Aorta (tissue), 5 donors: ENCODE results near the gene PSMD14. TPM values are rescaled to one million over a fixed set of nuclear protein-coding genes. Genes with fewer than 3 reads are reported as not detected.

Experiments used
- ATAC-seq: fragments of 200-7000 bp; cut with Tn5 transposase; one replicate; pipeline ENCODE4 v1.9.1; 2022; ENCODE audit warnings: moderate library complexity; ENCODE audit not compliant: low FRiP score
- DNase-seq, 2 donors: peaks; one replicate each; pipeline ENCODE4 v3.0.0-alpha.2; 2020
- H3K27ac ChIP-seq, 2 donors: one replicate each; pipeline ENCODE4 v1.5.1; 2013; ENCODE audit warnings: low read length in 2 of 2, mild to moderate bottlenecking in 2 of 2, moderate library complexity in 2 of 2, control low read depth in 1 of 2, inconsistent platforms in 1 of 2, low read depth in 1 of 2
- H3K27me3 ChIP-seq, 2 donors: one replicate each; pipeline ENCODE4 v1.6.1; 2013; ENCODE audit warnings: control low read depth in 1 of 2, low read length in 1 of 2, mild to moderate bottlenecking in 1 of 2, moderate library complexity in 1 of 2; ENCODE audit not compliant: insufficient read depth in 2 of 2, control insufficient read depth in 1 of 2
- H3K36me3 ChIP-seq, 2 donors: one replicate each; pipeline ENCODE4 v1.6.1; 2013; ENCODE audit warnings: control low read depth in 1 of 2, low read length in 1 of 2, mild to moderate bottlenecking in 1 of 2; ENCODE audit not compliant: insufficient read depth in 2 of 2, control insufficient read depth in 1 of 2
- H3K4me1 ChIP-seq, 2 donors: one replicate each; pipeline ENCODE4 v1.6.1; 2013; ENCODE audit warnings: low read length in 2 of 2, control low read depth in 1 of 2, mild to moderate bottlenecking in 1 of 2, moderate library complexity in 1 of 2; ENCODE audit not compliant: insufficient read depth in 2 of 2, control insufficient read depth in 1 of 2
- H3K4me3 ChIP-seq, 2 donors: one replicate each; pipeline ENCODE4 v1.5.1; 2013; ENCODE audit warnings: low read length in 2 of 2, control low read depth in 1 of 2, mild to moderate bottlenecking in 1 of 2
- H3K9me3 ChIP-seq: one replicate; pipeline ENCODE4 v1.6.1; 2013; ENCODE audit warnings: mild to moderate bottlenecking, low read length; ENCODE audit not compliant: control insufficient read depth
- WGBS, 2 donors: extraction: QIAGEN DNeasy Blood & Tissue Kit; methylation state at CpG; one replicate each; pipeline ENCODE4 v1.1.7; 2013; 5-methylcytosine and 5-hydroxymethylcytosine counted together
- intact Hi-C, 2 donors: fragments of 100-400 bp; cut with DNase I; formaldehyde crosslinking; loops; one replicate each; pipeline versions ENCODE4 v1.14.2 to v1.15.0; 2022
- polyA plus RNA-seq, 2 donors: library from polyadenylated mRNA; stranded (reverse); fragments of 200-250 nt; gene quantifications; one replicate each; pipeline ENCODE4 v1.2.3, GENCODE V29; 2013
- total RNA-seq, 2 donors: library from RNA; stranded (reverse); fragmentation: NEBNext Ultra II Directional; extraction: Animal tissue kit (Norgen Biotek cat#: 25700); gene quantifications; one replicate each; pipeline ENCODE4 v1.2.1, GENCODE V29; 2021
- donor health status: healthy with polysubstance abuse.
- donor health status: Bipolar disorder and iron deficiency.
- donor health status: DM: no; HTN: no; CAD: no.
- donor health status: DM: no; HTN: no; CAD: no.
- donor health status: DM: yes; HTN: yes; CAD: no.

Gene PSMD14
- total and polyA plus RNA-seq, 4 donors = 21.0 to 47.7 (median 29.4) TPM

DNA sequence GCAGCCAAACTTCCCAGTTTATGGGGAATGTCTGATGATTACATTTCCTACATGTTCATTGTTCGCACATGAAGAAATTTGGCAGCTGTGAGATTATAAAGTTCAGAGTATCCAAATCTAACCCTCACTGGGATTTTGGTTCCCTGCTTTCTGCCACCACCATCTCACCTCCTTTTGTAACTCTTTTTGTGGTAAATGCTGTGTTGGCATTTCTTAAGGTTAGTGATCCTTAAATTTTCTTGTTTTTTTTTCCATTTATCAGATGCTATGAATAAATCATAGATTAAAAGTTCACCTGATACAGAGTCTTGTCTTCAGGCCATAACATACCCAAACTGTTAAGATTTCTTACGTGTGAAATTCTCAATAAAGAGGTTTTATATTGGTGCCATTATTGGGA lies 99.4 kb downstream of the PSMD14 start:
- WGBS, 2 donors = 94 to 97% methylated on average over 2 of the region's 2 CpGs
- DNase-seq (no peak), ATAC-seq (no peak)
- intact Hi-C loops = no loop called here
- Histone ChIP-seq H3K27me3 (no peaks in the 10 kb centered on the region), H3K4me3 (no peak overlapping the region), H3K4me1 (no peaks in the 10 kb centered on the region), H3K9me3 (no peaks in the 10 kb centered on the region), H3K36me3 (no peaks in the 10 kb centered on the region), H3K27ac (no peak overlapping the region)

DNA sequence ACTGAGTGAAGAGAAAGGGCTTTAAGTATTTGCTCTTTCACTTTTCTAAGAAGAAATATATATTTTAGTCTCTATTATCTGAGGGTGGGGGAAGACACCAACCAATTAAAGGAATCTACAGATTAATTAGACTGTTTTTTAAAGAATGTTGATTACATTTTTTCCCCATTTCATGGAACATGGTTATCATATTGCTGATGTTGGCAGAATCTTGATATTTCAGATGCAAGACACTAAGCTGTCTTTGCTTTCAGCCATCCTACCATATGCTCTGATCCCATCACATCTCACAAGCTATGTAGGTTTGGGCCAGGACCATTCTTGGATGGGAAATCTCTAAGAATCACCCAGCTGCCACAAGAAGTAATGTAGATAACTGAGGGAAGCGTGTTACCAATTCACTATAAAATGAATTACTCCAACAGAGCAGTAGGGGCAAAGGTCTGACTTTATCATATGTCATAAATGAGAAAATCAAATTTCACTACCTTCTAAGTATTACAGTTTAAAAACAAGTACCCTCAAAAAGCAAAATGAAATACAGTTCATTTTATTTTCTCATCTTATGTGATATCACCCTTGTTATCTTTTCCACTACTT lies 101.2 kb downstream of the PSMD14 start:
- Histone ChIP-seq H3K27ac (no peak overlapping the region), H3K4me3 (no peak overlapping the region), H3K4me1 (no peaks in the 10 kb centered on the region), H3K27me3 (no peaks in the 10 kb centered on the region), H3K36me3 (no peaks in the 10 kb centered on the region), H3K9me3 (no peaks in the 10 kb centered on the region)
- ATAC-seq (no peak), DNase-seq (no peak)
- intact Hi-C loops = no loop called here
- 92 to 96% methylated on average over 1 of the region's 1 CpG for WGBS, 2 donors

DNA sequence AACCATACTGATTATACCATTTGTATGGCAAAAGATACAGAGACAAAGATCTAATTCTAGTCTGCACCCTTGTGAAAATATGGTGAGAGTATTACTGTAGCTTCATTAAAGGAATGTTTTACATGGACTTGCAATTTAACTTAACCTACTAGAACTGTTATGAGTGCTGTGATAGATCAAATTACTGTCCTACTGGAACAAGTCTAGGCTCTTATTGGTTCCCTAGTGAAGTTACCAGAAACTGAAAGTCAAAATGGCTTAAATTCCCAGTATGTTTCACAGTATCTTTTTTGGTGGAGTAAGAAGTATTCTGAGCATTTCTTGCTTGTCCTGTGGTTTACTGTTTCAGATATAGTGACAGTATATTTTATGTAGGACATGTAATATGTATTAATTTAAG lies 104.1 kb downstream of the PSMD14 start:
- no peak overlapping the region for H3K4me3 ChIP-seq
- no peaks in the 10 kb centered on the region for H3K27me3 ChIP-seq
- H3K9me3 ChIP-seq = no peaks in the 10 kb centered on the region
- DNase-seq (no peak), ATAC-seq (no peak)
- intact Hi-C loops = no loop called here
- no peaks in the 10 kb centered on the region for H3K36me3 ChIP-seq
- H3K27ac ChIP-seq = no peak overlapping the region
- H3K4me1 ChIP-seq = no peaks in the 10 kb centered on the region

DNA sequence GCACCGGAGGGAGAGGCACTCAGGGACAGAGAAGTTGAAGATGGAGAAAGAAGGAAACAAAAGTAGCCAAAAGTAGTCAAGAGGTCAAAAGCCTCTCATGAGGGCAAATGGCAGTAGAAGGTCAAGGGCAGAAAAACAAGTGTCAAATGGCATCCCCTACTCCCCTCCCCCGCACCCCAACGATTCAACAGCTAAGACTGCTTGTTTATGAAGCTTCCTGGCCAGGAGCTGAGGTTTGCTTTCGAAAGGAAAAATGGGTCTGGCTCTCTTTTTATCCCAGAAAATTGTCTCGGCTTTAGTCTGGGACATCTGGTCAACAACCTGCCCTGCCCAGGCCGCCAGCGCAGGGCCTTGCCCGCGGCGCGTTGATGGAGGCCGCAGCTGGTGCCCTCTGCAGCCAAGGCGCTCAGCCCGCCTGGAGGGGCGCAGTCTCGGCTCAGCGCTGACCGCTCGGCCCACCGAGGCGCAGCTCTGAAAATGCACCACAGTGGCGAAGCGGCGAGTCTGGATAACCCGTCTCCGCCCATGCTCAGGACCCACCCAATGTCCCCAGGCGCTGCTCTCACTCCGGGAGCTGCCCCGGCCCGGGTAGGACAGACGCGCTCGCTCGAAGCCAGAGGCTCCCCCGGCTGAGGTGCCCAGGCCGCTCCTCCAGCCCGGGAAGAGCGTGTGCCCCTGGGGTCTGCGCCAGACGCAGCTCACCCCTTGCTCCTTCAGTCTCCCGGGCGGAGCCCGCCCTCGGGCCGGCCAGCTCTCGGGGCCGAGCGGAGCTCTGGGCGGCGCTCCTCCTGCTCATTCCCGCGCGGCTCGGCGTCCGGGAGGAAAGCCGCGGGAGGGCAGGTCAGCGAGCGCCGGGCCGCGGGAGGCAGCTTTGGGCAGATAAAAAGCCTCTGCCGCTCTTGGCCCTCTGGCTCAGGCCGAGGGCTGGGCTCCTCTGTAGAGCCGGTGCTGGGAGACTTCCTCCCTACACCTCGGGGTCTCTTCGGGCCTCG lies 106.1 kb downstream of the PSMD14 start:
- WGBS, 2 donors = 7 to 8% methylated on average over 69 of the region's 69 CpGs
- peak; percentile 53 to 79 for DNase-seq

DNA sequence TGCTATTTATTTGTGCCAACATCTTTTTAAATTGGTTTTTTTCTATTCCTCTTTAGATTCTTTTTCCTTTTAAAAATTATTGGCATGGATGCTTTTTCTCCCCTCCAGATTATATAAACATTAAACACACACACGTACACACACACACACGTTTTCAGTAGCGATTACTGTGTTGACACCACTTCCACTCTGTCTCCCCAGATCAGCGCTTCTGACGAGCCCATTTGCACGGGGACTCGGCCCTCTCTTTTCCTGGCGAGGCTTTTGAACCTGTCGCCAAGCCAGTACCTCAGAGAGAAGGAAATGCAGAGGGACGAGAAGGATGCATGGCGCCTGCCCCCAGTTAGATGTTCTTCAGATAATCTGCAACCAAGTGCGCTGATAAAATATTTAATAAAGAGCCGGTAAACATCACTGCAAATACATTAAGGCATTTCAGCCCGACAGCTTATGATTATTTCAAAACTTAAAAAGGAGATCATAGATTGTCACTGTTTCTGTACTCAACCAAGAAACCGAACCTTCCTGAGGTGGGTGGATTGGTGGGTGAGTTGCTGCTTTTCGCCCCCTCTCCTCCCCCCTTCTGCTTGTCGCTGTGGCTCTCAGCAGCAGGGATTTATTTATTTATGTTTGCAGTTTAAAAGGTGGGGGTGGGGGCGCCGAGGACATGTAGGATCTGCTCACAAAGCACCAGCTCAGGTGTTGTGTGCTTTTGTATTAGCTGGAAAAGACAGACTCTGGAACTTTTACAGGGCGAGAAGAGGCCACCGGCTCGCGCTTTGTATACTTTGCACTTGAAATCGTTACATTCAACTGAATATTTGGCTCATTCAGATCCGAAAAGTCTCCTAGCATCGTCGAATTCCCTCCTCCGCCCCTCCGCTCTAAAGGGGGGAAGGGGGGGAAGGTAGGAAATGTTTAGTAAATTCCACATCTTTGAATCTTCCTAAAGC lies 107.1 kb downstream of the PSMD14 start:
- no peaks in the 10 kb centered on the region for H3K9me3 ChIP-seq
- no peaks in the 10 kb centered on the region for H3K36me3 ChIP-seq
- no peaks in the 10 kb centered on the region for H3K27me3 ChIP-seq
- 15 to 21% methylated on average over 29 of the region's 29 CpGs for WGBS, 2 donors
- no peaks in the 10 kb centered on the region for H3K4me1 ChIP-seq
- H3K27ac ChIP-seq = no peak overlapping the region
- ATAC-seq (no peak), DNase-seq (no peak)
- peak overlapping the region; percentile 27 to 34 for H3K4me3 ChIP-seq
- intact Hi-C loops = no loop called here

More for the DNA sequence above, 106.1 kb downstream of the PSMD14 start:
- no peak overlapping the region for H3K27ac ChIP-seq
- peak; percentile 78 for ATAC-seq
- no peaks in the 10 kb centered on the region for H3K4me1 ChIP-seq
- H3K36me3 ChIP-seq = no peaks in the 10 kb centered on the region
- no peaks in the 10 kb centered on the region for H3K9me3 ChIP-seq
- H3K4me3 ChIP-seq = peak overlapping the region; percentile 27 to 34
- intact Hi-C loops = no loop called here
- H3K27me3 ChIP-seq = no peaks in the 10 kb centered on the region

DNA sequence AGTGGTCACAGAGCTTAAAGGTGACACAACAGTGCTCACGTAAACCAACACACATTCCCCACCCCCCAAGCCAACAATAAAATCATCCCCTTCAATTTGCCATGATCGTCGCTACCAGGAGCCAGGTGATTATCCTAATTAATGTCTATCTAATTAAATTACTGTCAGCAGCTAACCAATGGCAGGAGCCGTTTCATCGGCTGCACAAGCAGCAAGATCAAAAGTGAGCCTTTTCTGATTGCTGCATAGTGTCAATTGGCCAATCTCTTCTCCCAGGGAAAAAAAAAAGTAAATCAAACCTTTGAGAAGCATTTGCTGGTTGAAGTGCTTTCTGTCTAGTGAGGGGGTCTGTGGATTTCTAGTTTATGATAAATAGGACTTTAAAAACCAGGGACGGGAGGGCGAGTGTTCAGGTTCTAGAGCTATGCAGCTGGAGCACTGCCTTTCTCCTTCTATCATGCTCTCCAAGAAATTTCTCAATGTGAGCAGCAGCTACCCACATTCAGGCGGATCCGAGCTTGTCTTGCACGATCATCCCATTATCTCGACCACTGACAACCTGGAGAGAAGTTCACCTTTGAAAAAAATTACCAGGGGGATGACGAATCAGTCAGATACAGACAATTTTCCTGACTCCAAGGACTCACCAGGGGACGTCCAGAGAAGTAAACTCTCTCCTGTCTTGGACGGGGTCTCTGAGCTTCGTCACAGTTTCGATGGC lies 107.9 kb downstream of the PSMD14 start, which contains the start of gene TBR1:
Gene TBR1 (plus strand): TSS at position 311 of the 721 bp plus-strand sequence. CDS start 114 bp downstream, at position 425.
- WGBS, 2 donors = 12 to 16% methylated on average over 16 of the region's 16 CpGs
- DNase-seq = no peak
- no peaks in the 10 kb centered on the region for H3K4me1 ChIP-seq
- H3K9me3 ChIP-seq = no peaks in the 10 kb centered on the region
- H3K27me3 ChIP-seq = no peaks in the 10 kb centered on the region
- H3K4me3 ChIP-seq = no peak within 1 kb of the TSS
- intact Hi-C loops = no loop called here
- ATAC-seq = no peak
- no peak within 1 kb of the TSS for H3K27ac ChIP-seq
- H3K36me3 ChIP-seq = no peaks in the 10 kb centered on the region

DNA sequence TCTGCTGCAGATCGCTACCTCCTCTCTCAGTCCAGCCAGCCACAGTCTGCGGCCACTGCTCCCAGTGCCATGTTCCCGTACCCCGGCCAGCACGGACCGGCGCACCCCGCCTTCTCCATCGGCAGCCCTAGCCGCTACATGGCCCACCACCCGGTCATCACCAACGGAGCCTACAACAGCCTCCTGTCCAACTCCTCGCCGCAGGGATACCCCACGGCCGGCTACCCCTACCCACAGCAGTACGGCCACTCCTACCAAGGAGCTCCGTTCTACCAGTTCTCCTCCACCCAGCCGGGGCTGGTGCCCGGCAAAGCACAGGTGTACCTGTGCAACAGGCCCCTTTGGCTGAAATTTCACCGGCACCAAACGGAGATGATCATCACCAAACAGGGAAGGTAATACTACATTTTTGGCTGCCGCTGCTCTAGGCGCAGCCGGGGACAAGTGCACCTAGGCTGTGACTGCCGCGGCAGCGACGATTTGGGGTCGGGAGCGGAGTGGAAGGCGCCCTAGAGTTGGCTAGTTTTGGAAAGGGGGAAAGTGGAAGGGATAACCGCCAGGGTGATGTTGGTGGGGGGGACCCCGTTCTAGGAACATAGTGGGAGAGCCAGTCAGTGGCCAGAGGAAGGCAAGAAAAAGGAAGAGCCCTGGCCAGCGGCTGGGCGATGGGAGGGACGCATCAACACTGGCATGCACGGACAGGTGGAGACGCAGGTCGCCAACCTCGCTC lies 108.6 kb downstream of the PSMD14 start:
- H3K27ac ChIP-seq = no peak overlapping the region
- no peaks in the 10 kb centered on the region for H3K4me1 ChIP-seq
- no peak for DNase-seq
- H3K4me3 ChIP-seq = no peak overlapping the region
- WGBS, 2 donors = 8 to 9% methylated on average over 37 to 41 of the region's 41 CpGs
- no peaks in the 10 kb centered on the region for H3K27me3 ChIP-seq
- no peak for ATAC-seq
- H3K36me3 ChIP-seq = no peaks in the 10 kb centered on the region
- intact Hi-C loops = no loop called here
- H3K9me3 ChIP-seq = no peaks in the 10 kb centered on the region
